B cell (primary cell): ENCODE measurements around the gene SMTNL2. TPM values are rescaled to one million over a fixed set of nuclear protein-coding genes. Genes with fewer than 3 reads are reported as not detected.

ENCODE experiments used
- ATAC-seq: fragments of 200-7000 bp; cut with Tn5 transposase; one replicate; pipeline ENCODE4 v1.10.0; 2021; ENCODE audit warnings: low read depth, mild to moderate bottlenecking, moderate number of reproducible peaks, moderate library complexity
- CTCF ChIA-PET: fragments of 350-600 bp; sonication (Branson Sonifier 250); formaldehyde crosslinking; loops from one replicate; lab custom pipeline; 2021; ENCODE audit warnings: antibody characterized with exemption, inconsistent platforms; lab: Charles Lee
- POLR2A ChIA-PET: fragments of 350-600 bp; sonication (Branson Sonifier 250); formaldehyde crosslinking; loops from one replicate; lab custom pipeline; 2021; ENCODE audit warnings: antibody characterized with exemption; lab: Charles Lee
- DNase-seq: peaks from one replicate; pipeline ENCODE4 v3.0.0; 2013
- H2AFZ ChIP-seq: 2 replicates; pipeline ENCODE4 v1.6.1; 2012; ENCODE audit warnings: mild to moderate bottlenecking, low read depth, low read length; ENCODE audit not compliant: insufficient read depth, poor library complexity, severe bottlenecking
- H3K27ac ChIP-seq, 2 donors: 1 replicate in 1 of 2; 2 replicates in 1 of 2; pipeline ENCODE4 v1.5.1; 2012 to 2013; ENCODE audit warnings: low read length in 2 of 2, mild to moderate bottlenecking in 2 of 2, moderate library complexity in 1 of 2
- H3K27me3 ChIP-seq, 4 experiments: fragments of 200-600 bp in 1 of 4; sonication (generic) in 1 of 4; replicated peaks in 1 of 4; 1 replicate in 2 of 4; 2 replicates in 2 of 4; pipeline versions ENCODE4 v1.6.1 to v1.7.0; 2013 to 2016; ENCODE audit warnings: low read length in 3 of 4, mild to moderate bottlenecking in 2 of 4, mixed read lengths in 1 of 4, moderate library complexity in 1 of 4; ENCODE audit not compliant: insufficient read depth in 4 of 4, control insufficient read depth in 3 of 4; ENCODE audit errors: control extremely low read depth in 1 of 4
- H3K36me3 ChIP-seq, 2 experiments: replicated peaks in 1 of 2; 1 replicate in 1 of 2; 2 replicates in 1 of 2; pipeline versions ENCODE4 v1.6.1 to v1.7.1; 2013; ENCODE audit warnings: low read length in 1 of 2; ENCODE audit not compliant: insufficient read depth in 2 of 2, control insufficient read depth in 1 of 2; ENCODE audit errors: control extremely low read depth in 1 of 2, extremely low read depth in 1 of 2
- H3K4me1 ChIP-seq, 2 donors: fragments of 200-600 bp in 1 of 2; sonication (generic) in 1 of 2; 1 replicate in 1 of 2; 2 replicates in 1 of 2; pipeline versions ENCODE4 v1.5.1 to v1.6.1; 2013 to 2017; ENCODE audit warnings: low read length in 2 of 2; ENCODE audit not compliant: control insufficient read depth in 2 of 2, insufficient read depth in 2 of 2
- H3K4me2 ChIP-seq: replicated peaks from 2 replicates; pipeline ENCODE3; 2012; ENCODE audit warnings: mild to moderate bottlenecking, low read depth, low read length; ENCODE audit not compliant: poor library complexity, severe bottlenecking
- H3K4me3 ChIP-seq, 5 experiments: fragments of 200-600 bp in 1 of 5; sonication (generic) in 1 of 5; 1 replicate in 3 of 5; 2 replicates in 2 of 5; pipeline versions ENCODE4 v1.5.1 to v1.7.0; 2011 to 2016; ENCODE audit warnings: low read length in 4 of 5, mild to moderate bottlenecking in 4 of 5, low read depth in 2 of 5, control low read depth in 1 of 5, moderate library complexity in 1 of 5; ENCODE audit not compliant: insufficient read depth in 1 of 5; ENCODE audit errors: control extremely low read depth in 1 of 5, extremely low read depth in 1 of 5
- H3K79me2 ChIP-seq: fragments of 200-600 bp; sonication (generic); one replicate; pipeline ENCODE4 v1.6.0; 2016; ENCODE audit warnings: low read length; ENCODE audit not compliant: control insufficient read depth, insufficient read depth
- H3K9ac ChIP-seq: fragments of 200-600 bp; sonication (generic); 2 replicates; pipeline ENCODE4 v1.6.1; 2017; ENCODE audit warnings: mild to moderate bottlenecking, low read length, moderate library complexity
- H3K9me3 ChIP-seq, 3 donors: one replicate each; pipeline versions ENCODE4 v1.6.1 to v1.7.1; 2013; ENCODE audit warnings: low read length in 2 of 3; ENCODE audit not compliant: control insufficient read depth in 2 of 3, insufficient read depth in 1 of 3; ENCODE audit errors: control extremely low read depth in 1 of 3
- H4K20me1 ChIP-seq: 2 replicates; pipeline ENCODE4 v1.6.0; 2012; ENCODE audit warnings: mild to moderate bottlenecking, low read length; ENCODE audit not compliant: insufficient read depth, control insufficient read depth, poor library complexity, severe bottlenecking
- H3K27ac Mint-ChIP-seq: one replicate; pipeline ENCODE4 v1.8.0; 2021; ENCODE audit warnings: mixed read lengths
- H3K27me3 Mint-ChIP-seq: one replicate; pipeline ENCODE4 v1.8.0; 2021; ENCODE audit warnings: mixed read lengths
- H3K4me1 Mint-ChIP-seq: one replicate; pipeline ENCODE4 v1.8.0; 2021; ENCODE audit warnings: mixed read lengths
- H3K4me3 Mint-ChIP-seq: one replicate; pipeline ENCODE4 v1.8.0; 2021; ENCODE audit warnings: mixed read lengths
- H3K9me3 Mint-ChIP-seq: one replicate; pipeline ENCODE4 v1.8.0; 2022; ENCODE audit warnings: mixed read lengths; ENCODE audit not compliant: insufficient read depth
- EZH2 ChIP-seq: IDR thresholded peaks from 2 replicates; pipeline ENCODE4 v1.6.1; 2012; ENCODE audit warnings: borderline replicate concordance, low read depth, mild to moderate bottlenecking, moderate library complexity, low read length; ENCODE audit not compliant: insufficient read depth, poor library complexity, severe bottlenecking
- WGBS: methylation state at CpG from one replicate; pipeline ENCODE4 v1.1.5; 2013; ENCODE audit warnings: missing lambda C conversion rate; ENCODE audit not compliant: insufficient coverage; 5-methylcytosine and 5-hydroxymethylcytosine counted together
- intact Hi-C: fragments of 100-400 bp; cut with micrococcal nuclease; formaldehyde crosslinking; loops from one replicate; pipeline ENCODE4 v1.10.0; 2022
- polyA plus RNA-seq: library from polyadenylated mRNA; depleted of rRNA; stranded (reverse); fragments of >200 nt; gene quantifications from 2 replicates; pipeline ENCODE4 v1.2.3, GENCODE V29; 2012
- total RNA-seq, 2 donors: library from RNA; stranded (reverse); fragments of 120-200 nt in 1 of 2; gene quantifications; 1 replicate in 1 of 2; 2 replicates in 1 of 2; pipeline versions ENCODE4 v1.2.3 to v1.2.4, GENCODE V29; 2013 to 2022
- TF ChIP-seq, protein P1 (sequence below): fragments of 200-600 bp; IDR thresholded peaks from one replicate; pipeline ENCODE4 v1.8.0; 2022; ENCODE audit warnings: antibody characterized with exemption, mild to moderate bottlenecking

SMTNL2 gene
- total and polyA plus RNA-seq, 2 donors (not counting 1 experiment from before 2014, with no cell fraction given) = not detected

DNA sequence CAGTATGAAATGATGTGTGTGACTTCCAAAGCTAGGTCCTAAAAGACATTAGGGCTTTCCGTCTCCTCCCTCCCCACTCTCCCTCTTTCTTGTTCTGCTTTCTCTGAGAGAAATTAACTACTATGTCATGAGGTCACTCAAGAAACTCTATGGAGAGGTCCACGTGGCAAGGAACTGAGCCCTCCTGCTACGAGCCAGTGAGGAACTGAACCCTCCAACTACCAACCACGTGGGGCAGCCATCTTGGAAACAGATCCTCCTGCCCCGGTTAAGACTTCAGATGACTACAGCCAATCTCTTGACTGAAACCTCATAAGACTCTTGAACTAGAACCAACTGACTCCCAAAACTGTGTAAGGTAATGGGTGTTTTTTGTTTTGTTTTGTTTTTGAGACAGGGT, 61.3 kb downstream of the SMTNL2 start:
- Histone ChIP-seq H3K4me2 (no peak overlapping the region), H3K9me3 (peaks cover 0 to 17% (median 0%) of the 10 kb centered on the region in 3 donors), H4K20me1 (no peaks in the 10 kb centered on the region), H3K4me1 (peaks cover 9 to 10% of the 10 kb centered on the region in 2 donors), H2AFZ (no peak overlapping the region), H3K27me3 (peaks cover 0 to 39% (median 13%) of the 10 kb centered on the region in 4 experiments), H3K27ac (no peak overlapping the region), H3K9ac (no peak overlapping the region), H3K4me3 (no peak overlapping the region), H3K36me3 (no peaks in the 10 kb centered on the region), H3K79me2 (no peaks in the 10 kb centered on the region)
- intact Hi-C loops = no loop called here
- ChIA-PET CTCF (interaction anchor here (0.6 kb wide), 1 partner anchor 25 kb away, joined by 3 read pairs; no protein-coding TSS in a partner anchor), POLR2A (no interaction called here)
- TF ChIP-seq, protein P1, sequence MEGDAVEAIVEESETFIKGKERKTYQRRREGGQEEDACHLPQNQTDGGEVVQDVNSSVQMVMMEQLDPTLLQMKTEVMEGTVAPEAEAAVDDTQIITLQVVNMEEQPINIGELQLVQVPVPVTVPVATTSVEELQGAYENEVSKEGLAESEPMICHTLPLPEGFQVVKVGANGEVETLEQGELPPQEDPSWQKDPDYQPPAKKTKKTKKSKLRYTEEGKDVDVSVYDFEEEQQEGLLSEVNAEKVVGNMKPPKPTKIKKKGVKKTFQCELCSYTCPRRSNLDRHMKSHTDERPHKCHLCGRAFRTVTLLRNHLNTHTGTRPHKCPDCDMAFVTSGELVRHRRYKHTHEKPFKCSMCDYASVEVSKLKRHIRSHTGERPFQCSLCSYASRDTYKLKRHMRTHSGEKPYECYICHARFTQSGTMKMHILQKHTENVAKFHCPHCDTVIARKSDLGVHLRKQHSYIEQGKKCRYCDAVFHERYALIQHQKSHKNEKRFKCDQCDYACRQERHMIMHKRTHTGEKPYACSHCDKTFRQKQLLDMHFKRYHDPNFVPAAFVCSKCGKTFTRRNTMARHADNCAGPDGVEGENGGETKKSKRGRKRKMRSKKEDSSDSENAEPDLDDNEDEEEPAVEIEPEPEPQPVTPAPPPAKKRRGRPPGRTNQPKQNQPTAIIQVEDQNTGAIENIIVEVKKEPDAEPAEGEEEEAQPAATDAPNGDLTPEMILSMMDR = no peak
- TF ChIP-seq EZH2 = no peak
- Mint-ChIP-seq H3K27ac (no peak overlapping the region), H3K4me1 (peaks cover 6% of the 10 kb centered on the region), H3K4me3 (no peak overlapping the region), H3K9me3 (no peaks in the 10 kb centered on the region), H3K27me3 (peaks cover 48% of the 10 kb centered on the region)
- DNase-seq (no peak), ATAC-seq (no peak)
- 40% methylated on average over 2 of the region's 5 CpGs for WGBS

DNA sequence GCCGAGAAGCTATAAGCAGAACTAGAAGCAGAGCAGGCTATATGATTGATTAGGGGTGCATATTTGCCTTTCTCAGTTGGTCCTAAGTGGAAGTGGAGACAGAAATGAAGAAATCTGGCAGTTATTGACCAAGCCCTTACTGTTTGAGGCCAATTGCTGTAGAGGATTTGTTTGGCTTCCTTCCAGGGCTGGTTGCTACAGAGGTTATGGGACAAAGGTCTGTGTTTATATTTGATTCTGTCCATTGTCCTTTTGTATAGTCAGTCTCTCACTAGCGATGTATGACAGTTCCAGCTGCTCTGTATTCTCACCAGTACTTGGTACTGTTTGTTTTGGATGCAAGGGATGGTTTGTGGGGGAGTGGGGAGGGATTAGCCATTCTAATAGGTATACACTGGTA, 64.4 kb downstream of the SMTNL2 start:
- no peak overlapping the region for H3K27ac Mint-ChIP-seq
- TF ChIP-seq EZH2 = no peak
- TF ChIP-seq, protein P1 = no peak
- intact Hi-C loops = no loop called here
- CTCF ChIA-PET = no interaction called here
- peaks cover 0 to 10% (median 0%) of the 10 kb centered on the region in 3 donors for H3K9me3 ChIP-seq
- no peak overlapping the region for H3K9ac ChIP-seq
- peaks cover 0 to 26% (median 6%) of the 10 kb centered on the region in 4 experiments for H3K27me3 ChIP-seq
- H4K20me1 ChIP-seq = no peaks in the 10 kb centered on the region
- WGBS = 100% methylated on average over 2 of the region's 2 CpGs
- no peaks in the 10 kb centered on the region for H3K79me2 ChIP-seq
- no peaks in the 10 kb centered on the region for H3K36me3 ChIP-seq
- no peak overlapping the region for H3K4me3 ChIP-seq
- POLR2A ChIA-PET = no interaction called here
- H3K9me3 Mint-ChIP-seq = no peaks in the 10 kb centered on the region
- H3K4me3 Mint-ChIP-seq = no peak overlapping the region
- H3K4me1 ChIP-seq = no peaks in the 10 kb centered on the region
- no peak overlapping the region for H2AFZ ChIP-seq
- H3K4me2 ChIP-seq = no peak overlapping the region
- ATAC-seq (no peak), DNase-seq (no peak)
- H3K4me1 Mint-ChIP-seq = no peaks in the 10 kb centered on the region
- H3K27me3 Mint-ChIP-seq = peaks cover 42% of the 10 kb centered on the region
- H3K27ac ChIP-seq = no peak overlapping the region
